ENCODE results near the gene COL27A1. TPM values are rescaled to one million over a fixed set of nuclear protein-coding genes. Genes with fewer than 3 reads are reported as not detected.

COL27A1 gene
- total RNA-seq, 1 experiment from 2014 or later, result 12.0 TPM

DNA sequence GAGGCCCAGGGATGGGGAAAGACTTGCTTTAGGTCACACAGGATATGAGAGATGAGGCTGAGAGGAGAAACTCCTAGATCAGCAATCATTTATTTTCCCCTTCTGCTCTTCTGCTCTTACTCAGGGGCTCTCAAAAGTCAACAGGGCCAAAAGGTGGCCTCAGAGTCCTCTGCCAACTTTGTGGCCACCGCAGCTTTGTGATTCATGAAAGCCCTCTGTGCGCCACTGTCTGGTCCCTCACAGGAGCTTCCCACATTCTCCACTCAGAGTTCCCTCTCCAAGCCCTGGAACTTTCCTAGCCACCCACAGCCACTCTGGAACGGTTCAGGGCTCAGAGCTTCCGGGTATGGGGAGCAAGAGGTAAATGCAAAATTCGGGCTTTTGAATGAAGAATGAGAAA is 82.4 kb downstream of the COL27A1 start (continued):
- no peak for TF ChIP-seq RAD21 (IDR thresholded peaks at IDR 0.05; ENCODE audit: low read depth)

DNA sequence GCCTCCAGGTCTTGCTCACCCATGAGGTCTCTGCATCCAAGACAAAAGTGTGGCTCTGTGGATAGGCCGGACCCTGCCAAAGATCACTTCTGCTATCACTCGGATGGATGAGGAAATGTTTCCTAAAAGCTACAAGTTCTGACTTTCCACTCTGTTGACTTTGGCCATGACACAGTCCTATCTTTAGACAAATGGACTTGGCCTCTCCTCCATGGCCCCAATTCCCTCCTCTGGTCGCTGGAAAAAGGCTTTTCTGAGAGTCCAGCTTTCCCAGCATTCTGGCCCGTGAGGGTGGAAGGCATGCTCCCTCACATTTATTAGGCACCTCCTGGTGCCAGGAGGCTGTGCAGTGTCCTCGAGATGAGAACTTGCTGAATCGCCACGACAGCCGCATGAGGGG is 83.1 kb downstream of the COL27A1 start:
- no peak overlapping the region for H3K27ac ChIP-seq (ENCODE audit: low read depth, low read length)
- ChIA-PET POLR2A (no interaction called here), CTCF (interaction anchor here (0.9 to 1.0 kb wide), 2 partner anchors 33 to 52 kb away, joined by 4 read pairs; no protein-coding TSS in a partner anchor), RAD21 (ENCODE audit: low non-redundant PET in 1 of 2, low total read pairs in 2 of 2, uncharacterized antibody in 2 of 2, unreplicated experiment in 2 of 2) (interaction anchor here in 1 of 2 experiments (1.0 kb wide), 1 partner anchor 53 kb away, joined by 4 read pairs; no protein-coding TSS in a partner anchor)
- TF ChIP-seq FOSL1 (IDR thresholded peaks at IDR 0.05; ENCODE audit: low read depth) (no peak), RAD21 (IDR thresholded peaks at IDR 0.05; ENCODE audit: low read depth) (no peak), SP1 (IDR thresholded peaks at IDR 0.05; ENCODE audit: low read depth) (no peak), CBX3 (IDR thresholded peaks at IDR 0.05; ENCODE audit: low read depth) (no peak), POLR2AphosphoS5 (IDR thresholded peaks at IDR 0.05; ENCODE audit: low read depth, low read length) (no peak), SIN3A (IDR thresholded peaks at IDR 0.05; ENCODE audit: low read depth) (no peak)
- TF ChIP-seq, protein P1, sequence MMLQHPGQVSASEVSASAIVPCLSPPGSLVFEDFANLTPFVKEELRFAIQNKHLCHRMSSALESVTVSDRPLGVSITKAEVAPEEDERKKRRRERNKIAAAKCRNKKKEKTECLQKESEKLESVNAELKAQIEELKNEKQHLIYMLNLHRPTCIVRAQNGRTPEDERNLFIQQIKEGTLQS (IDR thresholded peaks at IDR 0.05), result no peak
- H3K4me1 ChIP-seq (ENCODE audit: control insufficient read depth in 1 of 2, insufficient read depth in 2 of 2, low read length in 2 of 2), result no peaks in the 10 kb centered on the region
- no peak overlapping the region for H2AFZ ChIP-seq (ENCODE audit: low read depth, low read length, poor library complexity, severe bottlenecking)
- no peaks in the 10 kb centered on the region for H3K27me3 ChIP-seq (ENCODE audit: insufficient read depth, low read length)
- no peaks in the 10 kb centered on the region for H3K9me3 ChIP-seq (ENCODE audit: control insufficient read depth in 1 of 2, insufficient read depth in 1 of 2, low read depth in 1 of 2, low read length in 2 of 2)
- H3K79me2 ChIP-seq (ENCODE audit: insufficient read depth, low read length), result no peaks in the 10 kb centered on the region
- no peak overlapping the region for H3K4me3 ChIP-seq (replicated peaks in 1 of 2; ENCODE audit: low read depth in 1 of 2, low read length in 2 of 2)
- DNase-seq (ENCODE audit: low read depth, low spot score) (no peak), ATAC-seq (no peak)
- H4K20me1 ChIP-seq (ENCODE audit: insufficient read depth), result no peaks in the 10 kb centered on the region
- no peaks in the 10 kb centered on the region for H3K36me3 ChIP-seq (ENCODE audit: control insufficient read depth in 1 of 2, insufficient read depth in 2 of 2, low read length in 2 of 2)
- no peak overlapping the region for H3K9ac ChIP-seq (ENCODE audit: low read length)
- BruUV-seq (replicated peaks), result no TSS peak
- no peak overlapping the region for H3K4me2 ChIP-seq (ENCODE audit: low read length)
- H3K9me2 ChIP-seq (ENCODE audit: insufficient read depth), result no peaks in the 10 kb centered on the region
- intact Hi-C loops (cut with micrococcal nuclease), result no loop called here

Data from HCT116 (cell line).